Measurements from ENCODE around the gene MED29.
A peak's percentile ranks its signal among the peaks of the same experiment; 100 is the strongest.

The MED29 gene

GRCh38 chr19:39400061-39400460 is 8.9 kb downstream of the MED29 start:
- Mint-ChIP-seq H3K27ac (peak overlapping the region; percentile 55), H3K27me3 (ENCODE audit: low read depth) (no peaks in the 10 kb centered on the region), H3K9me3 (no peaks in the 10 kb centered on the region), H3K36me3 (ENCODE audit: low read depth) (peaks cover 11% of the 10 kb centered on the region), H3K4me3 (peak overlapping the region; percentile 21), H3K4me1 (ENCODE audit: low read depth) (peaks cover 51% of the 10 kb centered on the region)

- Mint-ChIP-seq H3K4me1 (ENCODE audit: low read depth) (peaks cover 58% of the 10 kb centered on the region), H3K27ac (peak overlapping the region; percentile 84), H3K36me3 (ENCODE audit: low read depth) (peaks cover 4% of the 10 kb centered on the region), H3K4me3 (peak overlapping the region; percentile 80), H3K27me3 (ENCODE audit: low read depth) (no peaks in the 10 kb centered on the region), H3K9me3 (no peaks in the 10 kb centered on the region)
Observed at GRCh38 chr19:39401070-39401548, 9.9 kb downstream of the MED29 start.

DNA sequence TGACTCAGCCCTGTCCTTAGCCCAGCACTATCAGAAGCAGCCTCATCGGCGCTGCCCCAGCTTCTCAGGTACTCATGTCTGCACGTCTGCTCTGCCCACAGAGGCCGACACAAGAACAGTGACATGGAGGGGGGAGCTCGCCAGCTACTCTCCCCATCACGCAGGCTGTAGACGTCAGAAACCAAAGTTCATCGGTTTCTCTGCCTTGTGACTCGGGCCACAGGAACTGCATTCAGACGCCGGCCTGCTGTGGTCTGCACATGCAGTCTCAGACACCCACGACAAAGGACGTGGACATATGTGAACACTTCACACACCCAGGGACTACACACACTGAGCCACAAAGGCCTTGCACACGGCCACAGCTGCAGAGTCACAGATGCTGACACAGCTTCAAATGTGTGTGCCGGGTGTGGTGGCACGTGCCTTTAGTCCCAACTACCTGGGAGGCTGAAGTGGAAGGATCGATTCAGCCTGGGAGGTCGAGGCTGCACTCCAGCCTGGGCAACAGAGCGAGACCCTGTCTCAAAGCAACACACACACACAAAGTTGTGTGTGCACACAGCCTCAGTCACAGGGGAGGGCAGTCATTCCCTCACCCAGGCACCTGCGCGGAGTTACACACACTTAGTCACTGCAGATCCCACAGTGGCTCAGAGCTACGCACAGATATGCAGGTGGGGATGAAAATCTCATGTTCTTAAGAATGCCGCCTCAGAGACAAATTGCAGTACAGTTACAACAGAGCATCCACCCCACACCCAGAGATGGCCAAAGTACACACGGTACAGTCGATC is 10.6 kb downstream of the MED29 start:
- Mint-ChIP-seq H3K4me3 (peak overlapping the region; percentile 80), H3K27me3 (ENCODE audit: low read depth) (no peaks in the 10 kb centered on the region), H3K27ac (peak overlapping the region; percentile 84), H3K36me3 (ENCODE audit: low read depth) (peaks cover 4% of the 10 kb centered on the region), H3K4me1 (ENCODE audit: low read depth) (peaks cover 60% of the 10 kb centered on the region), H3K9me3 (no peaks in the 10 kb centered on the region)

GRCh38 chr19:39402346-39403300 is 11.4 kb downstream of the MED29 start:
- H3K9me3 Mint-ChIP-seq: no peaks in the 10 kb centered on the region
- H3K27me3 Mint-ChIP-seq (ENCODE audit: low read depth): no peaks in the 10 kb centered on the region
- H3K4me3 Mint-ChIP-seq: peak overlapping the region; percentile 80
- peaks cover 57% of the 10 kb centered on the region for H3K4me1 Mint-ChIP-seq (ENCODE audit: low read depth)
- H3K27ac Mint-ChIP-seq: peak overlapping the region; percentile 84
- peaks cover 7% of the 10 kb centered on the region for H3K36me3 Mint-ChIP-seq (ENCODE audit: low read depth)

DNA sequence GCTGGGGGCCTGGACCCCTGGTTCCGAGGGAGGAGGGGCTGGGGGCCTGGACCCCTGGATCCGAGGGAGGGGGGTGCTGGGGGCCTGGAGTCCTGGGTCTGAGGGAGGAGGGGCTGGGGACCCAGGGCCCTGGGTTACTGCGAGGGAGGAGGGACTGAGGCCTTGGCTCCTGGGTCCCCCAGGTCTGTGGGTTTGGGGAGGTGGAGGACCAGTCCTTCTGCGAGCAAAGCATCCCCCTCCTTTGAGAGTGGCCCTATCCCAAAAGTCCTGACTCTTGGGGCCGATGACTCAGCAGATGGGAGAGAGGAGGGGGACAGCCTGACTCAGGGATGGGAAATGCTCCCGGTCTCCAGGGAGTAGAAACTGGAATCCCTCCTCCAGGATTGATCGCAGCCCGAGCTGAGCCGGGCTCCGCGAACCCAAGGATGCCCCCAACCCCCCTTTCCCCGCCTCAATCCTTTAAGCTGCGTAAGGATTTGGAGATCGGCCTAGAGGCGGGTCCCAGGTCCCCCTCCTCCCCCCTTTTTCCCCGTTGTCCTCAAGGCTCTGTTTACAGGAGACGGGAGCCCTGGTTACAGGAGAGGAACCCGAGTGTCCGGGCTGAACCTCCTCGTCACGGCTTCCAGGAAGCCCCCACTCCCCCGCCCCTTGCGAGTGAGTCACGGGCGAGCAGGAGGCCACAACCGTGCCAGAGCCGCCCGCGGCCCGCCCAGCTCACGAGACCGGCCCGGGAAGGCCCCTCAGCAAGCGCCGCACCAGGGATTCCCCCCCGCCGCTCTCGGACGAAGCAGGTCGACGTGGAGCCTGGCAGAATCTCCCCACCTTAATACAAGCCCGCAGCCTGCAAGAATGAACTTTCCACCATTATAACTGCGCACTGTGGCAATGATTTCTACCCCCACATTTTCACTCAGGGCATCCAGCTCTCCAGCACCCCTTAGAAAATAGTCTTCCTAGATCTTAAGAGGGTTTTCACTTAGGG is 12.4 kb downstream of the MED29 start:
- H3K36me3 Mint-ChIP-seq (ENCODE audit: low read depth): peaks cover 15% of the 10 kb centered on the region
- peak overlapping the region; percentile 77 for H3K4me3 Mint-ChIP-seq
- H3K27me3 Mint-ChIP-seq (ENCODE audit: low read depth): no peaks in the 10 kb centered on the region
- peaks cover 52% of the 10 kb centered on the region for H3K4me1 Mint-ChIP-seq (ENCODE audit: low read depth)
- H3K9me3 Mint-ChIP-seq: no peaks in the 10 kb centered on the region
- H3K27ac Mint-ChIP-seq: peak overlapping the region; percentile 87

DNA sequence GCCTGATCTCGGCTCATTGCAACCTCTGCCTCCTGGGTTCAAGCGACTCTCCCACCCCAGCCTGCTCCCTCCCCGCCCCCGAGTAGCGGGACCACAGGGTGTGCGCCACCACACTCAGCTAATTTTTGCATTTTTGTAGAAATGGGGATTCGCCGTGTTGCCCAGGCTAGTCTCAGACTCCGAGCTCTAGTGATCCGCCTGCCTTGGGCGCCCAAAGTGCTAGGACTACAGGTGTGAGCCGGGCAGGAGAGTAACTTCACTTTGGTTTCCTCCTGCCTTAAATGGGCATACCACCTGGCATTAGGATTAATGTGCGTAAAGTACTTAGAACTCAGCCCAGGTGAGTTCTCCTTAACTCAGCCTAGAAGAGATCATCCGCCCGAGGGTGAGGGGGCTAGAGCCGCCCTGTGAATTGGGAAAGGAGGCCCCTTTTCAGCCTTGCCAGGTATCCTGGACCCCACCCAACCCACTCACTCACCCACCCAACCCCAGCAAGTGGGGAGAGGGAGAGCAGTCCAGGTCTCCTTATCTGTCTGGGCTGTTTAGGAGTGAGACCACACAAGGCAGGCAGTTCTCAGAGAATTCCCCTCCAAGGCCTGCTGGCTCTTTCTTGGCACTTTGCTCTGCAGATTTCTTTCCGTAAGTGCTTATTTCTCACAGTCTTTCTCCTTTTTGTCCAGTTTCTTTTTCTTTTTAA is 14.2 kb downstream of the MED29 start:
- Mint-ChIP-seq H3K4me3 (peak overlapping the region; percentile 14), H3K4me1 (ENCODE audit: low read depth) (peaks cover 46% of the 10 kb centered on the region), H3K9me3 (no peaks in the 10 kb centered on the region), H3K36me3 (ENCODE audit: low read depth) (peaks cover 15% of the 10 kb centered on the region), H3K27me3 (ENCODE audit: low read depth) (no peaks in the 10 kb centered on the region), H3K27ac (peak overlapping the region; percentile 45)

GRCh38 chr19:39405958-39406655 is 14.9 kb downstream of the MED29 start:
- peak overlapping the region; percentile 87 for H3K4me3 Mint-ChIP-seq
- H3K27me3 Mint-ChIP-seq (ENCODE audit: low read depth): no peaks in the 10 kb centered on the region
- H3K9me3 Mint-ChIP-seq: no peaks in the 10 kb centered on the region
- H3K4me1 Mint-ChIP-seq (ENCODE audit: low read depth): peaks cover 49% of the 10 kb centered on the region
- peaks cover 20% of the 10 kb centered on the region for H3K36me3 Mint-ChIP-seq (ENCODE audit: low read depth)
- peak overlapping the region; percentile 92 for H3K27ac Mint-ChIP-seq

DNA sequence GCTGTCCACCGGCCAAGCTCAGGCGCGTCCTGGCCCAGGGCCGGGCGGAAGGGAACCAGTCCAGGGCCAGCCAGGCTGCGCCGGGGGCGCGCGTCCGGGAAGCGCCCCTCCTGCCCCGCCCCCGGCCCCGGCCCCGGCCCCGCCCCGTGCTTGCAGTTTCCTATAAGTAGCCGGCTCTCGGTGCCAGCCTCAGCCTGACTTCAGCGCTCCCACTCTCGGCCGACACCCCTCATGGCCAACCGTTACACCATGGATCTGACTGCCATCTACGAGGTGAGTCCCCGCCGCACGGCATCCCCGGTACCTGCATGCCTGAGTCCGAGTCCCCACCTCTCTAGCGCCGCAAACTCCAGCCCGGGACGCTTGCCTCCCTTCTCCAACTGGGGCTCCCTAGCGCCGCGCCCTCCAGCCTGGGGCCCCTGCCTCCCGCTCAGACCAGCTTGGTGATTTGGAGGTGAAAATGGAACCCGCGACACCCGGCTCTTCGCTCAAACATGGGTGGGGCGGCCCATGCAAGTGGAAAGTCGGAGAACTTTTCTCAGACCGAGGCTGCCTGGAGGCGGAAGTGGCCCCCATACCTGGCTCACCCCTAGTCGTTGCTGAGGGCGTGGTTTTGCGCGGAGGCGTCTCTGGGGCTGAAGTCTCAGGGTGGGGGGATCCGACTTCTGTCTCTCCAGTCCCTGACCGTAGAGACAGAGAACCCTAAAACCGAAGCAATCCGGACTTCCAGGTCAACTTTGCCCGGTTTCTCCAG is 15.7 kb downstream of the MED29 start, which contains the start of gene ZFP36:
Gene ZFP36, plus strand, starts transcription at position 192 of the 754 bp plus-strand sequence. Its CDS starts 58 bp downstream, at position 250.
- Mint-ChIP-seq H3K4me3 (peak within 1 kb of the TSS; percentile 96), H3K36me3 (ENCODE audit: low read depth) (peaks cover 24% of the 10 kb centered on the region), H3K4me1 (ENCODE audit: low read depth) (peaks cover 49% of the 10 kb centered on the region)

DNA sequence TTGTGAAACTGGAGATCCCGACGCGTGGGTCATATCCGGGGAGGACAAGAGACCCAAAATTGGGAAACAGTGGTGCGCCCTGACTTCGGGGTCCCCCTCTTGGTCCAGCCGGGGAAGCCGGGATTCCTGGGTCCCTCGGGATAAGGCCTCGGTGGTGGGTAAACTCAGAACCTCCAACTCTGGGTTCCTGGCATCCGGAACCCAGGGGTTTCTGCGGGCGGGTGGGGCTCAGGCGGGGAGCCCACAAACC is 16.2 kb downstream of the MED29 start:
- H3K27ac Mint-ChIP-seq: peak overlapping the region; percentile 98
- peaks cover 24% of the 10 kb centered on the region for H3K36me3 Mint-ChIP-seq (ENCODE audit: low read depth)
- peak overlapping the region; percentile 96 for H3K4me3 Mint-ChIP-seq
- no peaks in the 10 kb centered on the region for H3K9me3 Mint-ChIP-seq
- H3K4me1 Mint-ChIP-seq (ENCODE audit: low read depth): peaks cover 47% of the 10 kb centered on the region
- H3K27me3 Mint-ChIP-seq (ENCODE audit: low read depth): no peaks in the 10 kb centered on the region

More for the DNA sequence above, 15.7 kb downstream of the MED29 start, which contains the start of gene ZFP36:
- Mint-ChIP-seq H3K9me3 (no peaks in the 10 kb centered on the region), H3K27ac (peak within 1 kb of the TSS; percentile 98), H3K27me3 (ENCODE audit: low read depth) (no peaks in the 10 kb centered on the region)

DNA sequence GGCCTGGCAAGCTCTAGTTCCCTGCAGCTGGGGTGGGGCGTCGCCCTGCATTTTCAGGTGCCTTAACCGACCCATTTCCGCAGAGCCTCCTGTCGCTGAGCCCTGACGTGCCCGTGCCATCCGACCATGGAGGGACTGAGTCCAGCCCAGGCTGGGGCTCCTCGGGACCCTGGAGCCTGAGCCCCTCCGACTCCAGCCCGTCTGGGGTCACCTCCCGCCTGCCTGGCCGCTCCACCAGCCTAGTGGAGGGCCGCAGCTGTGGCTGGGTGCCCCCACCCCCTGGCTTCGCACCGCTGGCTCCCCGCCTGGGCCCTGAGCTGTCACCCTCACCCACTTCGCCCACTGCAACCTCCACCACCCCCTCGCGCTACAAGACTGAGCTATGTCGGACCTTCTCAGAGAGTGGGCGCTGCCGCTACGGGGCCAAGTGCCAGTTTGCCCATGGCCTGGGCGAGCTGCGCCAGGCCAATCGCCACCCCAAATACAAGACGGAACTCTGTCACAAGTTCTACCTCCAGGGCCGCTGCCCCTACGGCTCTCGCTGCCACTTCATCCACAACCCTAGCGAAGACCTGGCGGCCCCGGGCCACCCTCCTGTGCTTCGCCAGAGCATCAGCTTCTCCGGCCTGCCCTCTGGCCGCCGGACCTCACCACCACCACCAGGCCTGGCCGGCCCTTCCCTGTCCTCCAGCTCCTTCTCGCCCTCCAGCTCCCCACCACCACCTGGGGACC is 16.6 kb downstream of the MED29 start:
- Mint-ChIP-seq H3K36me3 (ENCODE audit: low read depth) (peaks cover 24% of the 10 kb centered on the region), H3K27me3 (ENCODE audit: low read depth) (no peaks in the 10 kb centered on the region), H3K27ac (peak overlapping the region; percentile 98), H3K4me3 (peak overlapping the region; percentile 96), H3K9me3 (no peaks in the 10 kb centered on the region), H3K4me1 (ENCODE audit: low read depth) (peaks cover 44% of the 10 kb centered on the region)

DNA sequence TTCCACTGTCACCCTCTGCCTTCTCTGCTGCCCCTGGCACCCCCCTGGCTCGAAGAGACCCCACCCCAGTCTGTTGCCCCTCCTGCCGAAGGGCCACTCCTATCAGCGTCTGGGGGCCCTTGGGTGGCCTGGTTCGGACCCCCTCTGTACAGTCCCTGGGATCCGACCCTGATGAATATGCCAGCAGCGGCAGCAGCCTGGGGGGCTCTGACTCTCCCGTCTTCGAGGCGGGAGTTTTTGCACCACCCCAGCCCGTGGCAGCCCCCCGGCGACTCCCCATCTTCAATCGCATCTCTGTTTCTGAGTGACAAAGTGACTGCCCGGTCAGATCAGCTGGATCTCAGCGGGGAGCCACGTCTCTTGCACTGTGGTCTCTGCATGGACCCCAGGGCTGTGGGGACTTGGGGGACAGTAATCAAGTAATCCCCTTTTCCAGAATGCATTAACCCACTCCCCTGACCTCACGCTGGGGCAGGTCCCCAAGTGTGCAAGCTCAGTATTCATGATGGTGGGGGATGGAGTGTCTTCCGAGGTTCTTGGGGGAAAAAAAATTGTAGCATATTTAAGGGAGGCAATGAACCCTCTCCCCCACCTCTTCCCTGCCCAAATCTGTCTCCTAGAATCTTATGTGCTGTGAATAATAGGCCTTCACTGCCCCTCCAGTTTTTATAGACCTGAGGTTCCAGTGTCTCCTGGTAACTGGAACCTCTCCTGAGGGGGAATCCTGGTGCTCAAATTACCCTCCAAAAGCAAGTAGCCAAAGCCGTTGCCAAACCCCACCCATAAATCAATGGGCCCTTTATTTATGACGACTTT is 17.4 kb downstream of the MED29 start:
- no peaks in the 10 kb centered on the region for H3K27me3 Mint-ChIP-seq (ENCODE audit: low read depth)
- H3K27ac Mint-ChIP-seq: peak overlapping the region; percentile 98
- H3K4me1 Mint-ChIP-seq (ENCODE audit: low read depth): peaks cover 44% of the 10 kb centered on the region
- H3K36me3 Mint-ChIP-seq (ENCODE audit: low read depth): peaks cover 24% of the 10 kb centered on the region
- no peaks in the 10 kb centered on the region for H3K9me3 Mint-ChIP-seq
- peak overlapping the region; percentile 96 for H3K4me3 Mint-ChIP-seq
